ENCODE data around the gene REPIN1. TPM values are rescaled to one million over a fixed set of nuclear protein-coding genes. Genes with fewer than 3 reads are reported as not detected.

Gene REPIN1
- total and polyA plus RNA-seq, 8 donors = 61.5 to 110 (median 71.6) TPM

- peaks cover 0 to 23% of the 10 kb centered on the region in 2 donors for H3K36me3 ChIP-seq
- intact Hi-C loops (cut with DNase I) = no loop called here
- no peak for ATAC-seq
- H3K27ac ChIP-seq = no peak overlapping the region
- no peak for TF ChIP-seq CTCF (IDR thresholded peaks at IDR 0.05)
- H3K4me1 ChIP-seq = peaks cover 6 to 15% of the 10 kb centered on the region in 2 donors
- peak in 1 of 4 donors; percentile 57 for DNase-seq
- H3K4me3 ChIP-seq = no peak overlapping the region
- H3K27me3 ChIP-seq = no peaks in the 10 kb centered on the region
- H3K9me3 ChIP-seq = no peaks in the 10 kb centered on the region
Measured at GRCh38 chr7:150400788-150401423, 32.3 kb downstream of the REPIN1 start.

- DNase-seq (no peak), ATAC-seq (no peak)
- Histone ChIP-seq H3K27ac (no peak overlapping the region), H3K27me3 (no peaks in the 10 kb centered on the region), H3K9me3 (no peaks in the 10 kb centered on the region), H3K36me3 (peaks cover 0 to 22% of the 10 kb centered on the region in 2 donors), H3K4me3 (no peak overlapping the region), H3K4me1 (peaks cover 6 to 20% of the 10 kb centered on the region in 2 donors)
- intact Hi-C loops (cut with DNase I) = no loop called here
- no peak for TF ChIP-seq CTCF (IDR thresholded peaks at IDR 0.05)
Measured at GRCh38 chr7:150401424-150401790, 32.8 kb downstream of the REPIN1 start.

GRCh38 chr7:150401861-150402631, 33.4 kb downstream of the REPIN1 start:
- intact Hi-C loops (cut with DNase I) = no loop called here
- no peak for ATAC-seq
- Histone ChIP-seq H3K4me3 (no peak overlapping the region), H3K9me3 (no peaks in the 10 kb centered on the region), H3K27me3 (no peaks in the 10 kb centered on the region), H3K4me1 (peaks cover 6 to 26% of the 10 kb centered on the region in 2 donors), H3K27ac (no peak overlapping the region), H3K36me3 (peaks cover 0 to 16% of the 10 kb centered on the region in 2 donors)
- no peak for DNase-seq
- no peak for TF ChIP-seq CTCF (IDR thresholded peaks at IDR 0.05)

GRCh38 chr7:150402671-150403321, 34.2 kb downstream of the REPIN1 start:
- H3K27ac ChIP-seq = no peak overlapping the region
- intact Hi-C loops (cut with DNase I) = no loop called here
- no peaks in the 10 kb centered on the region for H3K27me3 ChIP-seq
- peaks cover 0 to 9% of the 10 kb centered on the region in 2 donors for H3K36me3 ChIP-seq
- TF ChIP-seq CTCF (IDR thresholded peaks at IDR 0.05) = no peak
- ATAC-seq = no peak
- peaks cover 6 to 26% of the 10 kb centered on the region in 2 donors for H3K4me1 ChIP-seq
- no peaks in the 10 kb centered on the region for H3K9me3 ChIP-seq
- peak in 1 of 4 donors; percentile 25 for DNase-seq
- no peak overlapping the region for H3K4me3 ChIP-seq

All from left lung (tissue), 10 donors.